Activated naive CD8-positive, alpha-beta T cell (primary cell): ENCODE data around the gene S100A14.
"Not testable (repeated sequence)": the region's sequence is repeated elsewhere in the genome, so short reads cannot be mapped to it uniquely, and the experiment has no call there.

Experiments
- H3K27ac Mint-ChIP-seq: one replicate; pipeline ENCODE4 v1.8.0; 2021; ENCODE audit warnings: mixed read lengths
- H3K27me3 Mint-ChIP-seq: one replicate; pipeline ENCODE4 v1.8.0; 2021; ENCODE audit warnings: mixed read lengths
- H3K36me3 Mint-ChIP-seq: one replicate; pipeline ENCODE4 v1.8.0; 2021; ENCODE audit warnings: mixed read lengths
- H3K4me1 Mint-ChIP-seq: one replicate; pipeline ENCODE4 v1.8.0; 2021; ENCODE audit warnings: low read depth, mixed read lengths
- H3K4me3 Mint-ChIP-seq: one replicate; pipeline ENCODE4 v1.8.0; 2021; ENCODE audit warnings: mild to moderate bottlenecking, mixed read lengths
- H3K9me3 Mint-ChIP-seq: one replicate; pipeline ENCODE4 v1.8.0; 2021; ENCODE audit warnings: low read depth, mixed read lengths

S100A14 gene

DNA sequence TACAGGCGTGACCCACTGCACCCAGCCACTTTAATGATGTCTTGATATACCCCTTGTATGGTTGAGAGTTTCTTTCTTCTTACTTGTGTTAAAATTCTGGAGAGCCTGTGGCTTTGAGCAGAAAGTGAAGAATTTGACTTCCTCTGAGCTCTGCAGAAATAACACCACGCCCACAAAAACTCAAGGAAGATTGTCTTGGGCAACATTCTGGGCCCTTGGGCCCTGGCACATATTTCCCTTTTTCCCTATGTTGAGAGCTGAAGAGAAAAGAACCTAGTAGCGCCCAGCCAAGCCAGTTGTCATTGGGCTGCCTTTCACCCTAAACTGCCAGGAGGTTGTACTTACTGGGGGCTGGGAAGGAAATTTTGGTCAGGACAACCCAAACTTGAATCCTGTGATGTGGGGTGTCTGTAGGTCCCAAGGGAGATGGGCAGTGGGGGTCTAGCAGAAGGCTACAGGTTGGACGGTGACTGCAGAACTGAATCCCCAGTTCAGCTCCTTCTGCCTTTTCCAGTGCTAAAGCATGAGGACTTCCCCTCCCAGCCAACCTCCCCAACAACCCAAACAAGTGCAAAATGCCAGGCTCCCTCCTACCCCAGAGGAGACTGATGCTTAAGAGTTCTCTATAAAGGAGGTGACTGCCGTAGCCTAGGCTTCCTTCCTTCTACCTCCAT, 30.7 kb upstream of the S100A14 start:
- no peak overlapping the region for H3K4me3 Mint-ChIP-seq
- peak overlapping the region; percentile 84 for H3K27ac Mint-ChIP-seq
- H3K9me3 Mint-ChIP-seq: no peaks in the 10 kb centered on the region
- H3K36me3 Mint-ChIP-seq: peaks cover 13% of the 10 kb centered on the region
- no peaks in the 10 kb centered on the region for H3K27me3 Mint-ChIP-seq
- H3K4me1 Mint-ChIP-seq: peaks cover 74% of the 10 kb centered on the region

- H3K9me3 Mint-ChIP-seq: no peaks in the 10 kb centered on the region
- H3K27ac Mint-ChIP-seq: peak overlapping the region; percentile 88
- H3K4me3 Mint-ChIP-seq: no peak overlapping the region
- H3K27me3 Mint-ChIP-seq: no peaks in the 10 kb centered on the region
- H3K4me1 Mint-ChIP-seq: peaks cover 72% of the 10 kb centered on the region
- peaks cover 13% of the 10 kb centered on the region for H3K36me3 Mint-ChIP-seq
These were observed 27.7 kb upstream of the S100A14 start for GRCh38 chr1:153643816-153644215.

- no peaks in the 10 kb centered on the region for H3K27me3 Mint-ChIP-seq
- peak overlapping the region; percentile 88 for H3K27ac Mint-ChIP-seq
- no peaks in the 10 kb centered on the region for H3K9me3 Mint-ChIP-seq
- H3K4me3 Mint-ChIP-seq: no peak overlapping the region
- H3K36me3 Mint-ChIP-seq: peaks cover 13% of the 10 kb centered on the region
- H3K4me1 Mint-ChIP-seq: peaks cover 69% of the 10 kb centered on the region
These were observed 27.0 kb upstream of the S100A14 start for GRCh38 chr1:153643100-153643499.

DNA sequence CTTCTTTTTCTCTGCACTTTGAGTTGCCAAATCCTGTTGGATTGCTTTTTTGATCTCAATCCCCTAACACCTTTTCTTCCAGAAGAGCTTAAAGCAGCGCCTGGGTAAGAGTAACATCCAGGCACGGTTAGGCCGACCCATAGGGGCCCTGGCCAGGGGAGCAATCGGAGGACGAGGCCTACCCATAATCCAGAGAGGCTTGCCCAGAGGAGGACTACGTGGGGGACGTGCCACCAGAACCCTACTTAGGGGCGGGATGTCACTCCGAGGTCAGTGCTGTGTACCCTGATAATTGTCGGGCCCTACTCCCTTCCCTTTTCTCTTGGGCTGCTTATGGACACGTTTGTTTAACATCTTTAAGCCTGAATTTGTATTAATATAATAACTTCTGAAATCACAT, 26.0 kb upstream of the S100A14 start:
- H3K27ac Mint-ChIP-seq: peak overlapping the region; percentile 55
- peaks cover 69% of the 10 kb centered on the region for H3K4me1 Mint-ChIP-seq
- peaks cover 15% of the 10 kb centered on the region for H3K36me3 Mint-ChIP-seq
- no peaks in the 10 kb centered on the region for H3K9me3 Mint-ChIP-seq
- H3K27me3 Mint-ChIP-seq: no peaks in the 10 kb centered on the region
- H3K4me3 Mint-ChIP-seq: no peak overlapping the region

- H3K36me3 Mint-ChIP-seq: peaks cover 21% of the 10 kb centered on the region
- H3K9me3 Mint-ChIP-seq: no peaks in the 10 kb centered on the region
- H3K27me3 Mint-ChIP-seq: no peaks in the 10 kb centered on the region
- H3K27ac Mint-ChIP-seq: peak overlapping the region; percentile 19
- peaks cover 68% of the 10 kb centered on the region for H3K4me1 Mint-ChIP-seq
- H3K4me3 Mint-ChIP-seq: no peak overlapping the region
These were observed 24.7 kb upstream of the S100A14 start for GRCh38 chr1:153640861-153641260.

DNA sequence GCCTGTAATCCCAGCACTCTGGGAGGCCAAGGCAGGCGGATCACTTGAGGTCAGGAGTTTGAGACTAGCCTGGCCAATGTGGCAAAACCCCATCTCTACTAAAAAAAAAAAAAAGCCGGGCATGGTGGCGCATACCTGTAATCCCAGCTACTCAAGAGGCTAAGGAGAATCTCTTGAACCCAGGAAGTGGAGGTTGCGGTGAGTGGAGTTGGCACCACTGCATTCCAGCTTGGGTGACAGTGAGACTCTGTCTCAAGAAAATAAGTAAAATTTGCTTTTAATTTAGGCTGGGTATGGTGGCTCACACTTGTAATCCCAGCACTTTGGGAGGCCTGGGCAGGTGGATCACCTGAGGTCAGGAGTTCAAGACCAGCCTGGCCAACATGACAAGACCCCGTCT, 24.1 kb upstream of the S100A14 start:
- Mint-ChIP-seq H3K4me1 (peaks cover 65% of the 10 kb centered on the region), H3K27ac (peak overlapping the region; percentile 68), H3K36me3 (peaks cover 16% of the 10 kb centered on the region)
- not testable (repeated sequence) for H3K27me3 Mint-ChIP-seq, H3K9me3 Mint-ChIP-seq, H3K4me3 Mint-ChIP-seq

DNA sequence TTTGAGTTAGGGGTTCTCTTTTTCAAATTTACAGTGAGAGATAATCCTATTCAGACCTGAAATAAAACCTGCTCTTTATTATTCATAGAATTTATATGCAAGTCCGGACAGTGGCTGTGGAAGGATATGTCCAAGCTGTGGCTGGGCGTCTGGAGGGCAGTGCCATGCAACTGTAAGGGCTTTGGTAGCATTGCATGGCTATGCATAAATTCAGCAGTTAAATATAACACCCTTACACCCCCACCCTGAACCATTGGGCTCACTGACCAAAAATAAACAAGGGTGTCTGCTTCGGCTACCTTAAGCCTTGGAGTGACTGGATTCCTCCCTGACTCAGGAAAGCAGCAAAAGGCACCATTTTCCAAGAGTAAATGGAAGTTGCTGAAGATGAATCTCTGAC, 23.2 kb upstream of the S100A14 start:
- Mint-ChIP-seq H3K4me3 (no peak overlapping the region), H3K27ac (peak overlapping the region; percentile 46), H3K27me3 (no peaks in the 10 kb centered on the region), H3K4me1 (peaks cover 58% of the 10 kb centered on the region), H3K36me3 (peaks cover 18% of the 10 kb centered on the region), H3K9me3 (no peaks in the 10 kb centered on the region)

DNA sequence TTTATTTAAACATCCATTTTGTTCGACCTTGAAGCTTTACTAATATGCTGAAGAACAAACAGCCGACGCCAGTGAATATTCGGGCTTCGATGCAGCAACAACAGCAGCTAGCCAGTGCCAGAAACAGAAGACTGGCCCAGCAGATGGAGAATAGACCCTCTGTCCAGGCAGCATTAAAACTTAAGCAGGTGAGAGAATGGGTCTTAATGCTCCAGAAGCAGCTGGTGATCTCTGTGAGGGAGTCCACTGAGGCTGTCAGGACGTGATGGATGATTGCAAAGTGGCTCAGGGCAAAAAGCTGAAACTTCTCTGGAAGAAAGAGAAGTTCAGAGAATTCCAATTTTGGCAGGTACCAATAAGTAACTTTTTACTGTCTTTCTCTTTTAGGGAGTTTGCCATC, 22.1 kb upstream of the S100A14 start:
- no peaks in the 10 kb centered on the region for H3K27me3 Mint-ChIP-seq
- H3K9me3 Mint-ChIP-seq: no peaks in the 10 kb centered on the region
- H3K27ac Mint-ChIP-seq: peak overlapping the region; percentile 34
- peaks cover 52% of the 10 kb centered on the region for H3K4me1 Mint-ChIP-seq
- peaks cover 12% of the 10 kb centered on the region for H3K36me3 Mint-ChIP-seq
- no peak overlapping the region for H3K4me3 Mint-ChIP-seq

GRCh38 chr1:153636312-153636711, 20.2 kb upstream of the S100A14 start:
- Mint-ChIP-seq H3K27me3 (no peaks in the 10 kb centered on the region), H3K4me1 (peaks cover 53% of the 10 kb centered on the region), H3K27ac (peak overlapping the region; percentile 88), H3K9me3 (no peaks in the 10 kb centered on the region), H3K4me3 (peak overlapping the region; percentile 99), H3K36me3 (peaks cover 12% of the 10 kb centered on the region)

GRCh38 chr1:153635872-153636271, 19.7 kb upstream of the S100A14 start:
- Mint-ChIP-seq H3K27me3 (no peaks in the 10 kb centered on the region), H3K9me3 (no peaks in the 10 kb centered on the region), H3K4me1 (peaks cover 52% of the 10 kb centered on the region), H3K36me3 (peaks cover 12% of the 10 kb centered on the region), H3K4me3 (peak overlapping the region; percentile 99), H3K27ac (peak overlapping the region; percentile 78)

DNA sequence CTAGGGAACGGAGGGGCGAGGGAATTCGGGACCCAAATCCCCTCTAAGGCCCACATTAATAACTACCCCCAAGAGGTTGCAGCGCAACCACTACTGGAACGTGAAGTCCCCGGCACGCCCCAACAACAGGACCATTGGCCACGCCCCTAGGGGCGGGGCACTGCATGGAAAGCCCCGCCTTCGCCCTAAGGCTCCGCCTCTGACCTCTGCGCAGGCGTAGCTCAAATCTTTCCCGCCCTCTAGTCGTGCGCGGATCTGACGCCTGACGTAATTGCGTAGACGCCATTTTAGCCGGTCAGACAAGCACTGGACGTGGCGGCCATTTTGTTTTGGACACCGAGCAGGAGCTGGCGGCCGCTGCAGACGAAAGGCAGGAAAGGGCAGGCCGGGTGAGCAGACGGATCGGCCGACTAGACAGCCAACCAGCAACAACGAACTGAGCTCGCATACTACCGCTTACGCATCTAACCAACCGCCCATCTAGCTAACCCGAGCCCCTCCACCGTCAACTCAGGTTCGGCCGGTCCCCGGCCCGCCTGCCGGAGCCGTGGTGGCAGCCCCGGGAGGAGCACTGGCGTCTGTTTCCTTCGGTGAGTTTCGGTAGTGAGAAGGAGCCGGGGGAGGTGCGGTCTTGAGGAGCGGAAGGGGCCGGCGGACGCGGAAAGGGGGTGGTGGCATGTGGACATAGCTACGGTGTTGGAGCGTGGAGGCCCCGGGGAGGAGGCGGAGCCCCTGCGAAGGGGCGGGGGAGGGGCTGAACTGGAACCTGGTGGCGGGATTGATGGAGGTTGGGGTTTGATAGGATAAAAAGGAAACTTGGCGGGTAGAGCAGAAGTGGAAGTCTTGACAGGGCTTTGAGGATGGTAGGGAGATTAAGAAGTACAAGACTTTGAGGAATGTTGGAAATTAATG, 17.9 kb upstream of the S100A14 start, which contains the start of gene CHTOP:
CHTOP (plus strand) TSS at position 313 of the 912 bp plus-strand sequence. CDS start 2,523 bp downstream, outside the sequence.
- Mint-ChIP-seq H3K4me3 (peak within 1 kb of the TSS; percentile 99), H3K4me1 (peaks cover 49% of the 10 kb centered on the region), H3K36me3 (peaks cover 12% of the 10 kb centered on the region), H3K9me3 (no peaks in the 10 kb centered on the region), H3K27ac (peak within 1 kb of the TSS; percentile 99), H3K27me3 (no peaks in the 10 kb centered on the region)

GRCh38 chr1:153633161-153633753, 17.1 kb upstream of the S100A14 start:
- Mint-ChIP-seq H3K27ac (peak overlapping the region; percentile 99), H3K4me3 (peak overlapping the region; percentile 99), H3K9me3 (no peaks in the 10 kb centered on the region), H3K4me1 (peaks cover 45% of the 10 kb centered on the region), H3K27me3 (no peaks in the 10 kb centered on the region), H3K36me3 (peaks cover 12% of the 10 kb centered on the region)

- Mint-ChIP-seq H3K4me1 (peaks cover 30% of the 10 kb centered on the region), H3K36me3 (peaks cover 2% of the 10 kb centered on the region), H3K4me3 (no peak overlapping the region), H3K27ac (peak overlapping the region; percentile 22), H3K9me3 (no peaks in the 10 kb centered on the region), H3K27me3 (no peaks in the 10 kb centered on the region)
These were observed 15.2 kb upstream of the S100A14 start for GRCh38 chr1:153631047-153632022.

DNA sequence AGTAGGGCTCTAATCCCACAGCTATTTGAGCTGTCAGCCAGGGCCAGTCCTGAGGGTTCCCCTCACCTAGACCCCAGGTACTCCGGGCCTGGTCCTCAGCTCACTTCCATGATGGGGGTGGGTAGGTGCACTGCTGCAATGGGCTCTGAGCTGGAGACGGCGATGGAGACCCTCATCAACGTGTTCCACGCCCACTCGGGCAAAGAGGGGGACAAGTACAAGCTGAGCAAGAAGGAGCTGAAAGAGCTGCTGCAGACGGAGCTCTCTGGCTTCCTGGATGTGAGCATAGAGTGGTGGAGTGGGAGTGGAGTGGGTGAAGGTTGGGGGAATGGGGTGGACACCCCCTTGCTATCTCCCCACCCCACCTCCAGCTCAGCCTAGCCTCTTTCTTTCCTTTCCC, 14.3 kb upstream of the S100A14 start:
- Mint-ChIP-seq H3K9me3 (no peaks in the 10 kb centered on the region), H3K4me3 (no peak overlapping the region), H3K27me3 (no peaks in the 10 kb centered on the region), H3K36me3 (peaks cover 2% of the 10 kb centered on the region), H3K4me1 (peaks cover 23% of the 10 kb centered on the region), H3K27ac (no peak overlapping the region)
